ENCODE results near the gene SYNJ2.
A peak's percentile ranks its signal among the peaks of the same experiment; 100 is the strongest.

SYNJ2 gene

GRCh38 chr6:157982563-157983405 is 1.1 kb downstream of the SYNJ2 start:
- H2AFZ ChIP-seq (ENCODE audit: low read depth): peak overlapping the region; percentile 82
- peak overlapping the region; percentile 51; the same call in 1 of the 2 replicates for H3K27ac ChIP-seq
- H4K20me1 ChIP-seq (ENCODE audit: insufficient read depth): no peaks in the 10 kb centered on the region
- peaks cover 19% of the 10 kb centered on the region; the same call in 1 of the 2 replicates for H3K79me2 ChIP-seq (ENCODE audit: insufficient read depth, low read depth)
- H3K4me3 ChIP-seq (IDR thresholded peaks at IDR 0.05; ENCODE audit: insufficient read depth, low read depth, low read length): no peak overlapping the region
- H3K4me2 ChIP-seq: peak overlapping the region; percentile 72
- no peaks in the 10 kb centered on the region for H3K27me3 ChIP-seq (ENCODE audit: insufficient read depth, low read depth)
- TF ChIP-seq, protein P1, sequence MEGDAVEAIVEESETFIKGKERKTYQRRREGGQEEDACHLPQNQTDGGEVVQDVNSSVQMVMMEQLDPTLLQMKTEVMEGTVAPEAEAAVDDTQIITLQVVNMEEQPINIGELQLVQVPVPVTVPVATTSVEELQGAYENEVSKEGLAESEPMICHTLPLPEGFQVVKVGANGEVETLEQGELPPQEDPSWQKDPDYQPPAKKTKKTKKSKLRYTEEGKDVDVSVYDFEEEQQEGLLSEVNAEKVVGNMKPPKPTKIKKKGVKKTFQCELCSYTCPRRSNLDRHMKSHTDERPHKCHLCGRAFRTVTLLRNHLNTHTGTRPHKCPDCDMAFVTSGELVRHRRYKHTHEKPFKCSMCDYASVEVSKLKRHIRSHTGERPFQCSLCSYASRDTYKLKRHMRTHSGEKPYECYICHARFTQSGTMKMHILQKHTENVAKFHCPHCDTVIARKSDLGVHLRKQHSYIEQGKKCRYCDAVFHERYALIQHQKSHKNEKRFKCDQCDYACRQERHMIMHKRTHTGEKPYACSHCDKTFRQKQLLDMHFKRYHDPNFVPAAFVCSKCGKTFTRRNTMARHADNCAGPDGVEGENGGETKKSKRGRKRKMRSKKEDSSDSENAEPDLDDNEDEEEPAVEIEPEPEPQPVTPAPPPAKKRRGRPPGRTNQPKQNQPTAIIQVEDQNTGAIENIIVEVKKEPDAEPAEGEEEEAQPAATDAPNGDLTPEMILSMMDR (conservative IDR thresholded peaks at IDR 0.05; ENCODE audit: low read depth, low read length): no peak
- H3K4me1 ChIP-seq (ENCODE audit: low read depth, poor library complexity, severe bottlenecking): peaks cover 22% of the 10 kb centered on the region
- H3K9ac ChIP-seq: peak overlapping the region; percentile 85
- no peaks in the 10 kb centered on the region for H3K36me3 ChIP-seq (ENCODE audit: insufficient read depth)

DNA sequence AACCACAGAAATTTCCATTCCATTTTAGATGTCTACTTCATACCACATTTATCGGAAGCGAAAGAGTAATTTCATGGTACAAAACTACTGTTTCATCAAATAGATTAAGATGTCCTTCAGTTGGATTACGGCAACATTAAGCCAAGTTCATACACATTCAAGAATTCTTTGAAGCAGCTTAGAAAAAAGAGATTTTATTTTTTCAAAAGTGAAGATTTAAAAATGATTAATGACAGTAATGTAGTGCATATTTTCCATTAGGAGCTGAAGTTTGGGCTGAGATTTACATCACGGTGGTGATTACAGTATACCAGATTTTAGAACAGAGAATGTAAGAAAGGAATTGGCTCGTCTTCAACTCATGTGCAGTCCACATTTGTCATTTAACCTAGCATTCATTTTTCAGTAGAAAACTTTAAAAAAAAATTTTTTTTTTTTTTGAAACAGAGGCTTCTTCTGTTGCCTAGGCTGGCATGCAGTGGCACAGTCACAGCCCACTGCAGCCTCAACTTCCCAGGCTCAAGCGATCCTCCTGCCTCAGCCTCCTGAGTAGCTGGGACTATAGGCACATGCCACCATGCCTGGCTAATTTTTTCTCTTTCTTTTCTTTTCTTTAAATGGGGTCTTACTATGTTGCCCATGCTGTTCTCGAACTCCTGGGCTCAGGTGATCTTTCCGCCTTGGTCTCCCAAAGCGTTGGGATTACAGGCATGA is 1.9 kb downstream of the SYNJ2 start:
- H3K9ac ChIP-seq: no peak overlapping the region
- H4K20me1 ChIP-seq (ENCODE audit: insufficient read depth): no peaks in the 10 kb centered on the region
- peaks cover 22% of the 10 kb centered on the region for H3K4me1 ChIP-seq (ENCODE audit: low read depth, poor library complexity, severe bottlenecking)
- H2AFZ ChIP-seq (ENCODE audit: low read depth): no peak overlapping the region
- H3K79me2 ChIP-seq (ENCODE audit: insufficient read depth, low read depth): peaks cover 19% of the 10 kb centered on the region; the same call in 1 of the 2 replicates
- no peak overlapping the region for H3K27ac ChIP-seq
- TF ChIP-seq, protein P1 (conservative IDR thresholded peaks at IDR 0.05; ENCODE audit: low read depth, low read length): no peak
- H3K4me3 ChIP-seq (IDR thresholded peaks at IDR 0.05; ENCODE audit: insufficient read depth, low read depth, low read length): no peak overlapping the region
- peak overlapping the region; percentile 72; the same call in 1 of the 2 replicates for H3K4me2 ChIP-seq
- no peaks in the 10 kb centered on the region for H3K27me3 ChIP-seq (ENCODE audit: insufficient read depth, low read depth)
- no peaks in the 10 kb centered on the region for H3K36me3 ChIP-seq (ENCODE audit: insufficient read depth)

DNA sequence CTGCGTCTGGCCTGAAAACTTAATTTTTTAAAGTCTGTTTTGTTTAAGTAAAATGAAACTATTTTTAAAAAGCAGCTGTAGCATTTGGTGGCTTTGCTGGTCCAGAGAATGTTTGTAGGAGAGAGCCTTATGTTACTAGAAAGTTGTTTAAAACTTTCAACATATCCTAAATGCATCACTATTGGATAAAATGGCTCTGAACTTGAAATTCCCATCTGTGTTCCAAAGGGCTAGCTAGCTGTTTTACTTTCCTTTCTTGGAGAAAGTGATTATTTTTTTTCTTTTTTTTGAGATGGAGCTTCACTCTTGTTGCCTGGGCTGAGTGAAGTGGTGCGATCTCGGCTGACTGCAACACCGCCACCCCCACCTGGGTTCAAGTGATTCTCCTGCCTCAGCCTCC is 2.5 kb downstream of the SYNJ2 start:
- peaks cover 22% of the 10 kb centered on the region; the same call in 1 of the 2 replicates for H3K79me2 ChIP-seq (ENCODE audit: insufficient read depth, low read depth)
- H3K4me2 ChIP-seq: no peak overlapping the region
- no peak overlapping the region for H3K27ac ChIP-seq
- H4K20me1 ChIP-seq (ENCODE audit: insufficient read depth): no peaks in the 10 kb centered on the region
- H3K4me3 ChIP-seq (IDR thresholded peaks at IDR 0.05; ENCODE audit: insufficient read depth, low read depth, low read length): no peak overlapping the region
- H3K27me3 ChIP-seq (ENCODE audit: insufficient read depth, low read depth): no peaks in the 10 kb centered on the region
- H3K36me3 ChIP-seq (ENCODE audit: insufficient read depth): no peaks in the 10 kb centered on the region
- no peak overlapping the region for H3K9ac ChIP-seq
- TF ChIP-seq, protein P1 (conservative IDR thresholded peaks at IDR 0.05; ENCODE audit: low read depth, low read length): no peak
- peaks cover 22% of the 10 kb centered on the region for H3K4me1 ChIP-seq (ENCODE audit: low read depth, poor library complexity, severe bottlenecking)
- H2AFZ ChIP-seq (ENCODE audit: low read depth): no peak overlapping the region

DNA sequence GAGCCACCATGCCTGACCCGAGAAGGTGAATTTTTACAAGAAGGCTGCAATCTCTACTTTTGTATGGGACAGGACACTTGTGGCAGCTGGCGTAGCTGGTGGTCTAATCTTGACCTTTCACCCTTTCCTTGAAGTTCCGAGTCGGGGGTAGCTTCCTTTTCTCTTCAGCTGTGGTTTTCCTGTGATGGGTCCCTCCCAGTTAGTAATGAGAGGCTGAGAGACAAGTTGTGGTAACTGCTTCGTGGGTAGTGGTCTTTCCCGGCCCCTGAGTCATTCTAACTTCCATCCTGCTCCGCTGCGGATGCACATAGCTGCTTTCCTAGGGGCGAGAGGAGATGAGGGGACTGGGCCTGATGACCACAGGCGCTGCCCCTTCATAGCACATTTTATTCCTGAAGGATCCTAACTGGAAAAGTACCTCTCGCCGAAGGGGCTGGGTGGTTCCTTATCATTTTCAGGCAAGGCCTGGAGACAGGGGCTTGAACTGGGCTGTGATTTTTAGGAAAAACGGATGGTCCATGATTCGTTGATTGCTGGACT is 3.1 kb downstream of the SYNJ2 start:
- TF ChIP-seq, protein P1 (conservative IDR thresholded peaks at IDR 0.05; ENCODE audit: low read depth, low read length): no peak
- no peak overlapping the region for H3K4me3 ChIP-seq (IDR thresholded peaks at IDR 0.05; ENCODE audit: insufficient read depth, low read depth, low read length)
- H3K27me3 ChIP-seq (ENCODE audit: insufficient read depth, low read depth): no peaks in the 10 kb centered on the region
- no peaks in the 10 kb centered on the region for H3K36me3 ChIP-seq (ENCODE audit: insufficient read depth)
- H3K9ac ChIP-seq: no peak overlapping the region
- H3K79me2 ChIP-seq (ENCODE audit: insufficient read depth, low read depth): peaks cover 22% of the 10 kb centered on the region; the same call in 1 of the 2 replicates
- H3K4me2 ChIP-seq: no peak overlapping the region
- H3K27ac ChIP-seq: no peak overlapping the region
- H4K20me1 ChIP-seq (ENCODE audit: insufficient read depth): no peaks in the 10 kb centered on the region
- H3K4me1 ChIP-seq (ENCODE audit: low read depth, poor library complexity, severe bottlenecking): peaks cover 22% of the 10 kb centered on the region
- no peak overlapping the region for H2AFZ ChIP-seq (ENCODE audit: low read depth)
